Testis (tissue), 3 donors: ENCODE results near the gene GRSF1. TPM values are rescaled to one million over a fixed set of nuclear protein-coding genes. Genes with fewer than 3 reads are reported as not detected.
A peak's percentile ranks its signal among the peaks of the same experiment; 100 is the strongest.

Experiments used
- DNase-seq: peaks from one replicate; pipeline ENCODE4 v3.0.0-alpha.2; 2019
- H3K27ac ChIP-seq, 2 donors: fragments of 200-600 bp; sonication (generic); one replicate each; pipeline ENCODE4 v1.5.1; 2019
- H3K27me3 ChIP-seq: fragments of 200-600 bp; sonication (generic); one replicate; pipeline ENCODE4 v1.5.1; 2019
- H3K36me3 ChIP-seq: fragments of 200-600 bp; sonication (generic); one replicate; pipeline ENCODE4 v1.5.1; 2017; ENCODE audit warnings: low read depth; ENCODE audit errors: missing control alignments
- H3K4me1 ChIP-seq: fragments of 200-600 bp; sonication (generic); one replicate; pipeline ENCODE4 v1.5.1; 2019
- H3K4me3 ChIP-seq, 2 donors: fragments of 200-600 bp; sonication (generic); one replicate each; pipeline ENCODE4 v1.5.1; 2017 to 2019
- H3K9me3 ChIP-seq: fragments of 200-600 bp; sonication (generic); one replicate; pipeline ENCODE4 v1.5.1; 2017
- CTCF ChIP-seq, 3 experiments: fragments of 450-650 bp in 2 of 3; fragments of 200-600 bp in 1 of 3; sonication (generic) in 1 of 3; IDR thresholded peaks; one replicate each; pipeline ENCODE4 v1.5.1; 2016 to 2019; ENCODE audit warnings: antibody characterized with exemption in 3 of 3, mild to moderate bottlenecking in 2 of 3, moderate library complexity in 1 of 3
- POLR2A ChIP-seq: fragments of 450-650 bp; IDR thresholded peaks from one replicate; pipeline ENCODE4 v1.6.1; 2017; ENCODE audit warnings: antibody characterized with exemption, mild to moderate bottlenecking, moderate library complexity
- WGBS, 2 donors: methylation state at CpG; one replicate each; pipeline ENCODE4 v1.1.5; 2018; 5-methylcytosine and 5-hydroxymethylcytosine counted together
- intact Hi-C: fragments of 100-400 bp; cut with DNase I; formaldehyde crosslinking; loops from one replicate; pipeline ENCODE4 v1.15.1; 2023; ENCODE audit warnings: low total_unique reads
- polyA plus RNA-seq: library from polyadenylated mRNA; stranded (reverse); fragments of 350-450 nt; fragmentation: Illumina TruSeq; extraction: RNeasy Lipid Tissue Mini Kit (QIAGEN cat#74804); gene quantifications from one replicate; pipeline ENCODE4 v1.2.3, GENCODE V29; 2014; ENCODE audit warnings: low read depth, low replicate concordance; ENCODE audit not compliant: insufficient read depth
- total RNA-seq, 2 donors: library from RNA; depleted of rRNA; stranded (reverse); fragments of >200 nt; gene quantifications; one replicate each; pipeline ENCODE4 v1.2.3, GENCODE V29; 2016

The GRSF1 gene
- total and polyA plus RNA-seq, 3 donors from 2014 or later: 59.8 to 70.2 (median 66.8) TPM

GRCh38 chr4:70838204-70838603 lies 1.5 kb downstream of the GRSF1 start:
- TF ChIP-seq CTCF (IDR thresholded peaks at IDR 0.05) (no peak), POLR2A (no peak)
- intact Hi-C loops: no loop called here
- Histone ChIP-seq H3K4me3 (peak overlapping the region; percentile 90 to 96), H3K27me3 (no peaks in the 10 kb centered on the region), H3K27ac (peak overlapping the region; percentile 85 to 93), H3K9me3 (no peaks in the 10 kb centered on the region), H3K36me3 (no peaks in the 10 kb centered on the region), H3K4me1 (peaks cover 15% of the 10 kb centered on the region)
- no peak for DNase-seq
- 16 to 22% methylated on average over 4 of the region's 4 CpGs for WGBS, 2 donors

DNA sequence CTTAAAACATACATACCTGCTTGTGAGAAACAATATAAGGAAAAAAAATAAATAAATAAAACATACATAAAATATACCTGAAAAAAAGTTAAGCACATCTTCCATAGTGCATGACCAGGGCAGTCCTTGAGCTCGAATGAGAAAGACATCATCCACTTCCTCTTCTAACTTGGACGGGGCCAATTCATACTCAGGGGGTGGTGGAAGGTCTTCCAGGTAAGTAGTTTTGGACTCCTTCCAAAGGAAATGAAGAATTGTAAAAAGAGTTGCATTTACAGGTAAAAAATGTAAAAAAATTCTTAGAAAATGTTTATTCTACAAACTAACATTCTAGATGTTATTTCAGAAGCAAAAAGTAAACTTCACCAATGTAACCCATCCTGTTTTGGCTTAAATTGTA lies 3.6 kb downstream of the GRSF1 start:
- intact Hi-C loops: no loop called here
- WGBS, 2 donors: 55 to 66% methylated on average over 2 of the region's 2 CpGs
- no peak overlapping the region for H3K27ac ChIP-seq
- no peaks in the 10 kb centered on the region for H3K9me3 ChIP-seq
- no peak for DNase-seq
- TF ChIP-seq CTCF (IDR thresholded peaks at IDR 0.05) (no peak), POLR2A (no peak)
- peaks cover 15% of the 10 kb centered on the region for H3K4me1 ChIP-seq
- H3K4me3 ChIP-seq: no peak overlapping the region
- H3K36me3 ChIP-seq: no peaks in the 10 kb centered on the region
- H3K27me3 ChIP-seq: no peaks in the 10 kb centered on the region

GRCh38 chr4:70833675-70834074 lies 6.0 kb downstream of the GRSF1 start:
- no peaks in the 10 kb centered on the region for H3K36me3 ChIP-seq
- DNase-seq: no peak
- H3K4me1 ChIP-seq: peaks cover 15% of the 10 kb centered on the region
- TF ChIP-seq POLR2A (no peak), CTCF (IDR thresholded peaks at IDR 0.05) (no peak)
- H3K27me3 ChIP-seq: no peaks in the 10 kb centered on the region
- H3K4me3 ChIP-seq: no peak overlapping the region
- no peaks in the 10 kb centered on the region for H3K9me3 ChIP-seq
- WGBS, 2 donors: 95 to 100% methylated on average over 1 of the region's 1 CpG
- H3K27ac ChIP-seq: no peak overlapping the region
- intact Hi-C loops: no loop called here

- TF ChIP-seq POLR2A (no peak), CTCF (IDR thresholded peaks at IDR 0.05) (no peak)
- Histone ChIP-seq H3K27ac (no peak overlapping the region), H3K36me3 (no peaks in the 10 kb centered on the region), H3K4me1 (peaks cover 2% of the 10 kb centered on the region), H3K27me3 (no peaks in the 10 kb centered on the region), H3K9me3 (no peaks in the 10 kb centered on the region), H3K4me3 (no peak overlapping the region)
- 92 to 95% methylated on average over 4 of the region's 4 CpGs for WGBS, 2 donors
- no peak for DNase-seq
- intact Hi-C loops: no loop called here
Measured at GRCh38 chr4:70831293-70831692, 8.4 kb downstream of the GRSF1 start.

DNA sequence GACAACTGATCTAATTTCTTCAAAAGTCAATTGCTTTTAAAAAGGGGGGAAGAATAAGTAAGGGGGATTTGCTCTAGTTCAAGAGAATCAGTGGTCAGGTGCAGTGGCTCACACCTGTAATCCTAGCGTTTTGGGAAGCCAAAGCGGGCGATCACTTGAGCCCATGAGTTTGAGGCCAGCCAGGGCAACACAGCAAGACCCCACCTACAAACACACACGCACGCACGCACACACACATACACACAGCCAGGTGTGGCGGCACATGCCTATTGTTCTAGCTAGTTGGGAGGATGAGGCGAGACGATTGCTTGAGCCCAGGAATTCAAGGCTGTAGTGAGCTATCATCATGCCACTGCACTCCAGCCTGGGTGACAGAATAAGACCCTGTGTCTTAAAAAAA lies 9.6 kb downstream of the GRSF1 start:
- intact Hi-C loops: no loop called here
- Histone ChIP-seq H3K36me3 (no peaks in the 10 kb centered on the region), H3K4me1 (no peaks in the 10 kb centered on the region), H3K27ac (no peak overlapping the region), H3K9me3 (no peaks in the 10 kb centered on the region), H3K27me3 (no peaks in the 10 kb centered on the region), H3K4me3 (no peak overlapping the region)
- no peak for TF ChIP-seq CTCF (IDR thresholded peaks at IDR 0.05)
- no peak for TF ChIP-seq POLR2A
- DNase-seq: no peak
- WGBS, 2 donors: 82 to 96% methylated on average over 8 to 9 of the region's 9 CpGs
